MM.1S (cell line): ENCODE measurements around the gene PCED1B.

Experiments used
- DNase-seq: peaks from one replicate; pipeline ENCODE4 v3.0.0-alpha.2; 2015
- H2AFZ ChIP-seq: fragments of 300-600 bp; sonication (generic); 2 replicates; pipeline ENCODE4 v1.6.0; 2016; ENCODE audit warnings: antibody characterized with exemption, low read length
- H3F3A ChIP-seq: fragments of 300-600 bp; sonication (generic); 2 replicates; pipeline ENCODE4 v1.6.1; 2016; ENCODE audit warnings: mild to moderate bottlenecking, antibody characterized with exemption, low read length, moderate library complexity, mixed read lengths; ENCODE audit not compliant: insufficient read depth
- H3K27ac ChIP-seq: fragments of 300-600 bp; sonication (generic); 2 replicates; pipeline ENCODE4 v1.5.1; 2016; ENCODE audit warnings: mild to moderate bottlenecking, low read length
- H3K27me3 ChIP-seq: fragments of 300-600 bp; sonication (generic); replicated peaks from 2 replicates; pipeline ENCODE4 v1.6.0; 2016; ENCODE audit warnings: low read length; ENCODE audit not compliant: insufficient read depth
- H3K36me3 ChIP-seq: fragments of 300-600 bp; sonication (generic); replicated peaks from 2 replicates; pipeline ENCODE4 v1.6.1; 2016; ENCODE audit warnings: mild to moderate bottlenecking, low read length, mixed read lengths; ENCODE audit not compliant: insufficient read depth
- H3K4me1 ChIP-seq: fragments of 300-600 bp; sonication (generic); 2 replicates; pipeline ENCODE4 v1.6.1; 2016; ENCODE audit warnings: low read length, mixed read lengths
- H3K4me2 ChIP-seq: fragments of 300-600 bp; sonication (generic); 2 replicates; pipeline ENCODE4 v1.6.0; 2016; ENCODE audit warnings: low read depth, low read length
- H3K4me3 ChIP-seq: fragments of 300-600 bp; sonication (generic); 2 replicates; pipeline ENCODE4 v1.5.1; 2016; ENCODE audit warnings: low read length, mixed read lengths
- H3K79me2 ChIP-seq: fragments of 300-600 bp; sonication (generic); 2 replicates; pipeline ENCODE4 v1.6.1; 2016; ENCODE audit warnings: mixed run types, low read length, mixed read lengths
- H3K9ac ChIP-seq: fragments of 300-600 bp; sonication (generic); 2 replicates; pipeline ENCODE4 v1.6.1; 2016; ENCODE audit warnings: low read length, mixed read lengths
- H3K9me2 ChIP-seq: fragments of 300-600 bp; sonication (generic); replicated peaks from 2 replicates; pipeline ENCODE4 v1.6.1; 2016; ENCODE audit warnings: mild to moderate bottlenecking, low read length, mixed read lengths; ENCODE audit not compliant: insufficient read depth
- H3K9me3 ChIP-seq: fragments of 300-600 bp; sonication (generic); replicated peaks from 2 replicates; pipeline ENCODE4 v1.6.1; 2016; ENCODE audit warnings: mild to moderate bottlenecking, low read length, mixed read lengths; ENCODE audit not compliant: insufficient read depth
- H4K20me1 ChIP-seq: fragments of 300-600 bp; sonication (generic); 2 replicates; pipeline ENCODE4 v1.6.1; 2016; ENCODE audit warnings: mild to moderate bottlenecking, low read length, moderate library complexity, mixed read lengths; ENCODE audit not compliant: insufficient read depth
- CTCF ChIP-seq: fragments of 300-600 bp; sonication (generic); IDR thresholded peaks from 2 replicates; pipeline ENCODE4 v1.5.1; 2016; ENCODE audit warnings: antibody characterized with exemption, low read length, mixed read lengths
- EZH2 ChIP-seq: fragments of 300-600 bp; sonication (generic); optimal IDR thresholded peaks from 2 replicates; pipeline ENCODE3; 2017; ENCODE audit warnings: low read depth, mild to moderate bottlenecking, antibody characterized with exemption, low read length, mixed read lengths
- EZH2phosphoT487 ChIP-seq: fragments of 300-600 bp; sonication (generic); IDR thresholded peaks from 2 replicates; pipeline ENCODE4 v1.6.1; 2018; ENCODE audit warnings: antibody characterized with exemption, low read length

The PCED1B gene

GRCh38 chr12:47078733-47079467, 521 bp upstream of the PCED1B start:
- Histone ChIP-seq H3K36me3 (no peaks in the 10 kb centered on the region), H3K9me2 (no peaks in the 10 kb centered on the region), H3K4me1 (no peaks in the 10 kb centered on the region), H3K79me2 (no peaks in the 10 kb centered on the region), H2AFZ (peak overlapping the region; percentile 69), H3F3A (no peaks in the 10 kb centered on the region), H3K27ac (no peak overlapping the region), H3K27me3 (no peaks in the 10 kb centered on the region; the same call in 1 of the 2 replicates), H3K4me3 (peak overlapping the region; percentile 61), H3K9me3 (no peaks in the 10 kb centered on the region), H3K9ac (peak overlapping the region; percentile 16; the same call in 1 of the 2 replicates), H4K20me1 (no peaks in the 10 kb centered on the region), H3K4me2 (peak overlapping the region; percentile 87)
- DNase-seq: no peak
- TF ChIP-seq CTCF (no peak), EZH2phosphoT487 (no peak), EZH2 (no peak)

GRCh38 chr12:47079981-47080724, 732 bp downstream of the PCED1B start:
- no peaks in the 10 kb centered on the region; the same call in 1 of the 2 replicates for H3K27me3 ChIP-seq
- no peak for TF ChIP-seq EZH2
- no peak for DNase-seq
- no peak overlapping the region for H3K27ac ChIP-seq
- no peaks in the 10 kb centered on the region for H3K36me3 ChIP-seq
- no peaks in the 10 kb centered on the region for H3K9me2 ChIP-seq
- peaks cover 4% of the 10 kb centered on the region; the same call in 1 of the 2 replicates for H3K4me1 ChIP-seq
- no peaks in the 10 kb centered on the region for H3K79me2 ChIP-seq
- H3K9ac ChIP-seq: no peak overlapping the region
- no peak overlapping the region for H3K4me3 ChIP-seq
- H3K4me2 ChIP-seq: peak overlapping the region; percentile 12; the same call in 1 of the 2 replicates
- no peak overlapping the region for H2AFZ ChIP-seq
- no peaks in the 10 kb centered on the region for H3K9me3 ChIP-seq
- H3F3A ChIP-seq: no peaks in the 10 kb centered on the region
- H4K20me1 ChIP-seq: no peaks in the 10 kb centered on the region

GRCh38 chr12:47080725-47081502, 1.5 kb downstream of the PCED1B start:
- Histone ChIP-seq H3K4me3 (no peak overlapping the region), H3K36me3 (no peaks in the 10 kb centered on the region), H3K4me2 (no peak overlapping the region), H3K9ac (no peak overlapping the region), H3K27ac (no peak overlapping the region), H4K20me1 (no peaks in the 10 kb centered on the region), H3K9me3 (no peaks in the 10 kb centered on the region), H2AFZ (no peak overlapping the region), H3K27me3 (no peaks in the 10 kb centered on the region; the same call in 1 of the 2 replicates), H3K4me1 (peaks cover 7% of the 10 kb centered on the region; the same call in 1 of the 2 replicates), H3K9me2 (no peaks in the 10 kb centered on the region), H3K79me2 (no peaks in the 10 kb centered on the region), H3F3A (no peaks in the 10 kb centered on the region)
- TF ChIP-seq EZH2 (no peak), EZH2phosphoT487 (no peak), CTCF (no peak)
- DNase-seq: no peak
